SK-N-SH (cell line): ENCODE data around the gene UBE2I.

Experiments used
- YY1 ChIP-seq: IDR thresholded peaks from 2 replicates; pipeline ENCODE4 v1.4.0; 2012; ENCODE audit warnings: low read depth, mild to moderate bottlenecking
- TF ChIP-seq, protein P1 (sequence below): fragments of 200-600 bp; sonication (generic); IDR thresholded peaks from 2 replicates; pipeline ENCODE4 v1.6.1; 2017; ENCODE audit warnings: antibody characterized with exemption, mild to moderate bottlenecking, moderate library complexity

DNA sequence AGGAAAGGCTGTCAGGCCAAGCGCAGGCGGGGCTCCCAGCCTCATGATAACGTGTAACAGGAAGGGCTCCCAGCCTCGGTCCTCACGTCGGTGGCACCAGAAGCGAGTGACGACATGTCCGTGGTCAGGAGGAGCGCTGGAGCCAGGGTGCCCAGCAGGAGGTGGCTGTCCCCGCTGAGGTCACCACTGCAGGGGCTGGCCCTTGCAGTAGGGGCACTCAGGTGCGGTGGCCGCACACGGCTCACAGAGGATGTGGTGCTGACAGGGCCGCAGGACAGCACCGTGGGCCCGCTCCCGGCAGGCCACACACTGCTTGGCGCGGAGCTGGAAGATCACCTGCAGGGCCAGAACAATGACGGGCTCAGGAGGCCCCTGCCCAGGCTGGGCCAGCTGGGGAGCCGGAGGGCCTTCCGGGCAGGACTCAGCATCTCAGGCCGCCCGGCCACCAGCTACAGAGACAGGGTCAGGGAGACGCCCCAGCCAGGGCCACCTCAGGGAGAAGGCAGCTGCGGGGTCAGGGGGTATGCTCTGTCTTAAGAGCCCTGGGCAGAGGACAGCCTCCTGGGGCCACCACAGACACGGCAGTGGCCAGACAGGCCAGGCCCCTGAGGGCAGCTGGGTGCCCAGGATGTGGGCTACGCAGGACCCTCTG, 56.8 kb downstream of the UBE2I start:
- TF ChIP-seq, protein P1, sequence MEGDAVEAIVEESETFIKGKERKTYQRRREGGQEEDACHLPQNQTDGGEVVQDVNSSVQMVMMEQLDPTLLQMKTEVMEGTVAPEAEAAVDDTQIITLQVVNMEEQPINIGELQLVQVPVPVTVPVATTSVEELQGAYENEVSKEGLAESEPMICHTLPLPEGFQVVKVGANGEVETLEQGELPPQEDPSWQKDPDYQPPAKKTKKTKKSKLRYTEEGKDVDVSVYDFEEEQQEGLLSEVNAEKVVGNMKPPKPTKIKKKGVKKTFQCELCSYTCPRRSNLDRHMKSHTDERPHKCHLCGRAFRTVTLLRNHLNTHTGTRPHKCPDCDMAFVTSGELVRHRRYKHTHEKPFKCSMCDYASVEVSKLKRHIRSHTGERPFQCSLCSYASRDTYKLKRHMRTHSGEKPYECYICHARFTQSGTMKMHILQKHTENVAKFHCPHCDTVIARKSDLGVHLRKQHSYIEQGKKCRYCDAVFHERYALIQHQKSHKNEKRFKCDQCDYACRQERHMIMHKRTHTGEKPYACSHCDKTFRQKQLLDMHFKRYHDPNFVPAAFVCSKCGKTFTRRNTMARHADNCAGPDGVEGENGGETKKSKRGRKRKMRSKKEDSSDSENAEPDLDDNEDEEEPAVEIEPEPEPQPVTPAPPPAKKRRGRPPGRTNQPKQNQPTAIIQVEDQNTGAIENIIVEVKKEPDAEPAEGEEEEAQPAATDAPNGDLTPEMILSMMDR = no peak
- TF ChIP-seq YY1 = no peak
